Adipose tissue (tissue), 3 donors: ENCODE results near the gene TAS2R60. TPM values are rescaled to one million over a fixed set of nuclear protein-coding genes. Genes with fewer than 3 reads are reported as not detected.
"Not testable (repeated sequence)": the region's sequence is repeated elsewhere in the genome, so short reads cannot be mapped to it uniquely, and the experiment has no call there.

ENCODE experiments used
- H3K27ac ChIP-seq: one replicate; pipeline ENCODE4 v1.5.1; 2013; ENCODE audit warnings: low read depth, low read length
- WGBS, 3 donors: extraction: QIAGEN DNeasy Blood & Tissue Kit; methylation state at CpG; one replicate each; pipeline ENCODE4 v1.1.7; 2013; 5-methylcytosine and 5-hydroxymethylcytosine counted together
- polyA plus RNA-seq, 3 donors: library from polyadenylated mRNA; stranded (reverse); fragments of 200-250 nt; gene quantifications; one replicate each; pipeline ENCODE4 v1.2.3, GENCODE V29; 2013
- donor health status: healthy with polysubstance abuse.
- donor health status: Bipolar disorder and iron deficiency.
- donor health status: healthy.

The TAS2R60 gene
- polyA plus RNA-seq, 3 donors: not detected

DNA sequence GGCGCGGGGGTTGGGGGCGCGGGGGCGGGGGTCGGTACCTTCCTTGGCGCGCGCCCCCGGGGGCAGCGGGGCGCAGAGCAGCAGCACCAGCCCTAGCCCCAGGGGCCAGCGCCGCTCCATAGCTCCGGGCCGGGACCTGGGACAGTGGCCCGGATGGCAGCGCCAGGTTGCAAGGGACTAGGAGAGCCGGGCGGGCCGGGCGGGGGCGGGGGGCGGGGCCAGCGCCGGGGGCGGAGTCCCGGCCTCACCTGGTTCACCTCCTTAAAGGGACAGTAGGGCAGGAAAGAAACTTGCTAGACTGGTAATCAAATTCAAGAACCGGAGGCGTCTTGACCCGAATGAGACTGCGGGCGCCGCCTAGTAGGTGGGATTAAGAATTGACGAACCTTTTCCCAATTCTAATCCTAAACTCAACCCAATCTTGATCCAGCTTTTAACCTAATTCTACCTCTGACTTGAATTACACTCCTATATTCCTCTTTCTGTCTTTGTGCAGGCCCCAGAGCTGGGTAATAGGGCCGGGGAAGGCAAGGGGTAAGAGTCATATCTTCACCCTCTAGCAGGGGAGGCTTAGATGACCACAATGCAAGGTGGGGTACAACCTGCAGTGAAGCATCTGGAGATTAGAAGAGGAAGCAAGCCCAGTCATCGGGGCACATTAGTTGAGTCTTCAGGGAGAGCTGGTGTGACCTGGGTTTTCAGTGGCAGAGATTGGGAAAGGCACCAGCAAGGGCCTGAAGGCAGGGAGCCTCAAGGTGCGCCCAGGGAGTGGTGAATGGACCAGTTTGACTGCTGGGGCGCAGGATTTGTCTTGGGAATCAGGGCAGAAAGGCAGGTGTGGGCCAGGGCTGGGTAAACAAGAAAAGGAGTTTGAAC is 34.3 kb upstream of the TAS2R60 start, which contains the start of gene EPHA1:
Gene EPHA1 (minus strand): TSS at position 171 of the 876 bp plus-strand sequence. CDS start 51 bp downstream, at position 120.
- 4 to 16% (median 13%) methylated on average over 25 to 38 of the region's 39 CpGs for WGBS, 3 donors
- no peak within 1 kb of the TSS for H3K27ac ChIP-seq

DNA sequence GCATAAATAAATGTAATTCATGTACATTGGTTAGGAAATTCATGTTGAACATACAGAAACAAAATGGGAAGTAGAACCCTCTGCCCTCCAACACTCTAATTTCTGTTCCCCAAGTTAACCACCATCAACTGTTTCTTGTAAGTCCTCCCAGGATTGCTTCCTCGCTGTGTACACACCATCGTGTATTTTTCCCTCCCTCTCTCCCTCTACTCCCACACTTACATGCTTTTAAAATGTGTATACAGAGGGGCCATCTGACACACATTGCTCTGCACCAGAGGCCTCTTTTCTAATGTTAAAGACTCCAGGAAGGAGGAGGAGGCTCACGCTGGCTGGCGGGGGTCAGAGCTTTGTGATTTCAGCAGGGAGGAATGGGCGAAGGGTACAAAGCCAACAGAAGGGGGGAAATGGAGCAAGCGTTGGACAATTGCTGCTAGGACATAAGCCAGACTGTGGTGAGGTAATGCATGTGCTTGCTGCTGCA is 32.7 kb upstream of the TAS2R60 start:
- WGBS, 3 donors: 13 to 55% (median 25%) methylated on average over 6 of the region's 6 CpGs
- no peak overlapping the region for H3K27ac ChIP-seq

DNA sequence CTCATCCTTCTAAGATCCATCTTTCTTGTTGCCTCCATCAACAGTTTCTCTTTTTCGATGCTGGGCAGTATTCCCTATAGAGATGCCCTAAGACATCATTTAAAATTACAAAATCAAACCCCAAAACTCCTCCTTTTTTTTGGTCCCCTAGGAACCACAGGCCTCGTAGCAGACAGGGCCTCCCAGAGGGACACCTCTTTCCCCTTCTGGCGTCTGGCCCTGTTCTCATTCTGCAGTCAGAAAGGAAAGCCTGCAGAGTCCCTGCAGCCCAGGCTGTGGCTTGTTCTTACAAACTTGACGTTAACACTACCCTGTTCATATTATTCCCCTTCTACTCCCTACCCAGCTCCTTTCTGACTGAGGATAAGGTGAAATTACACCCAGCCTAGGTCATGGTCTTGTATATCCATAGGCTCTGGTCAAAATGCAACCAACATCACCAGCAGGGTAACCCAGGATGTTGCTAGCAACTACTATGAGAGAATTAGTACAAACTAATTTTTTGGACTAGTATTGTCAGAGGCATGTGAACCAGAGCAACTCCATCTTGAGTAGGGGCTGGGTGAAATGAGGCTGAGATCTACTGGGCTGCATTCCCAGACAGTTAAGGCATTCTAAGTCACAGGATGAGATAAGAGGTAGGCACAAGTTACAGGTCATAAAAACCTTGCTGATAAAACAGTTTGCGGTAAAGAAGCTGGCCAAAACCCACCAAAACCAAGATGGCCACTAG is 31.1 kb upstream of the TAS2R60 start:
- H3K27ac ChIP-seq: no peak overlapping the region
- 57 to 72% (median 57%) methylated on average over 5 of the region's 5 CpGs for WGBS, 3 donors

DNA sequence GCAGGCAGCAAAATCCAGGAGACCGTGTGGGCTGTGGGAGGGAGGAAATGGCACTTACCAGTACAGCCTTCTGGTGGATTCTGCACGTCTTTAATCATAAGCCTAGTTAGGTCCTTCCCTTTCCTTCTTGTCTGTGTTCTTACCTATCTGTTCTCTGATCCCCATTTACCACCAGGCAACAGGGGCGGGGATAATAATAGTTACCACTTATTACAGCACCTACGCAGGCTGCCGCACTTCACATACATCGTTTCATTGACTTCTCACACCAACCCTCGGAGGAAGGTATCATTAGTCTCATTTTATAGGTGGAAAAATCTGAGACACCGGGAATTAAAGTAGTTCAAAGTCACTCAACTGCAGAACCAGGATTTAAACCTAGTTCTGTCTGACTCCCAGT is 30.1 kb upstream of the TAS2R60 start:
- 87 to 94% (median 89%) methylated on average over 8 of the region's 8 CpGs for WGBS, 3 donors
- no peak overlapping the region for H3K27ac ChIP-seq

DNA sequence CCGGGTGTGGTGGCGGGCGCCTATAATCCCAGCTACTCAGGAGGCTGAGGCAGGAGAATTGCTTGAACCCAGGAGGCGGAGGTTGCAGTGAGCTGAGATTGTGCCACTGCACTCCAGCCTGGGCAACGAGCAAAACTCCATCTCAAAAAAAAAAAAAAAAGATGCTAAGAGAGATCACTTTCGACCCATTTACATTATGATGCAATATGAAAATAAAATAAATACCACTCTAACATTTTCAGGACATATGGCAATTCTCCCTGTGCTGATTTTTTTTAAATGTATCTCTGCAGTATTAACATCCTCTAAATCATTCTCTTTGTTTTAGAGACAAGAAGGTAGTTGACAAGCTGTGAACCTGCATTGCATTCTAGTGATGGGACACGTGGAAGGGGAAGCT is 28.0 kb upstream of the TAS2R60 start:
- not testable (repeated sequence) for H3K27ac ChIP-seq
- 73 to 83% (median 77%) methylated on average over 7 of the region's 7 CpGs for WGBS, 3 donors

DNA sequence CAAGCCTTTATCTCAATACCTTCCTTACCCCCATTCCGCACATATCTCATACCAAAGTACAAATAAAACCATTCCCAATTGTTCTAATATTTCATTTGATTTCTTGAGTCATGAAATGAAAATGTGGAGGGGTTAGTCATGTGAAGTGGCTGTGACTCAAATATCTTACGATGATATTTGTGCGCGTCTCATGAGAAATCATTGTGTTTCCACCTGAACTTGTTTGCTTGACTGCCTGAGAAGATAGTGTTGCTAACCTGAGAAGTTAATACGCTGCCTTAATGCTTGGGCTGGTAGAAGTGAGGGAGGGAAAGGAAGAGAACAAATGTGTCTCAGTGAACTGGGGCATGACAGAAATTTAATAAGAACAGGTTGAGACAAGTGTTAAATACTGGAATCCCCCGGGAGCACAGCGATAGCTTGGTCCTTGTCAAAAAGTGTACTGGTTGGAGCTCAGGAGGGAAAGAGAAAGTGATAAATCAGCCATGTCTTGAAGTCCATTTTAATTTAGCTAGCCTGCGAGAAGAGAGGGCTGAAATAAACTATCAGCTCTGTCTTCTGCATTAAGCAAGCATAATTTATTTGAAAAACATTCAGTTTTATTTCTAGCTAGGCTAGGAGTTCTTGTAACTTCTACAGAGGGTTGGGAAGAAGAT is 27.4 kb upstream of the TAS2R60 start:
- no peak overlapping the region for H3K27ac ChIP-seq
- 67 to 78% (median 73%) methylated on average over 8 of the region's 8 CpGs for WGBS, 3 donors

DNA sequence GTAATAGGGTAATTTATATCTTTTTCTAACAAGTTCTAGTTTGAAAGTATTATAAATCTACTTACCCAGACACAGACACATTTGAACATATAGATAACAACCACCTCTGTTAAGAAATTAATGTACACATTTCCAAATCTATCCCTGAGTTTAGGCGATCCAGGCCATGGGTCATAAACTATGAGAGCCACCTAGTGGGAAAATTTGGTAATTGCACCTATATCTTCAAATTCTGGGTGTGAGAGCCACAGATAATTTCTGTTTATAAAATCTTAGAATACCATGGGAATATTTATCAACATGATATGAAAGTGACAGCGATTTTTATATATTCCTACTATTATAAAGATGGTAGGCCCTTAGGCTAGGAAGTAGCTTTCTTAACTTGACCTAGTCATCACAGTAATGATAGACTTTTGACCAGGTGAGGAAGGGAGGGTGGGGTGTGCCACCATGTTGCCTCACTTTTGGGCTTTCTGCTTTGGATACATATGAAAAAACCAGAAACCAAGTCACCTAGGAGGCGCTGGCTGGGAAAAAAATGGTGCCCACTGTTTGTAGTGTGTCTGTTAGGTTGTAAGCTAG is 26.6 kb upstream of the TAS2R60 start:
- 0 to 4% (median 2%) methylated on average over 3 of the region's 3 CpGs for WGBS, 3 donors
- H3K27ac ChIP-seq: no peak overlapping the region

DNA sequence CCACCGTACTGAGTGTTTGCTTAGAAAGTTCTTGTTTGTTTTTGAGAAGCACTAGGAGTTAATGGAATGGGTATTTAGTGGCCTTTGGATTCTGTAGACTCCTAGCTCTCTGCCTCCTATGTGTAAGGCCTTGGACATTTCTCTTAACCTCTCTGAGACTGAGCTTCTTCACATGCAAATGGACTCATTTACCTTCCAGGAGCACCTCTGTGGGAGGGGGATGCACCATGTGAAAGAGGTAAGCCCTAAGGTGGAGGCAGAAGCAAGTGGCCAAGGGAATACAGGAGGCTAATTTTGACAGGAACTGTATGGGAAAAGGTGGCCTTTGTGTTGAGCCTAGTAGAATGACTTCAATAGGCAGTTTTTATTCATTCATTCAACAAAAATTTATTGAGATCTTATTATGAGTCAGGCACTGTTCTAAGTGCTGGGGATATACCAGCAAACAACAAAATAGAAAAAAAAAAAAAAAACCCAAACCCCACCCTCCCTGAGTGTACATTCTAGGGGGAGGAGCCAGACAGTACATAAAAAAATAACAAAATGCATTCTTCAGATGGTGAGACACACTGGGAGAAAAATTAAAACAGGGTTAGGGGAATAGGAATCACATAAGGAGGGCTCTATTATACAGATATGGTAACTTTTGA is 25.4 kb upstream of the TAS2R60 start:
- WGBS, 3 donors: 21 to 38% (median 29%) methylated on average over 1 of the region's 1 CpG

DNA sequence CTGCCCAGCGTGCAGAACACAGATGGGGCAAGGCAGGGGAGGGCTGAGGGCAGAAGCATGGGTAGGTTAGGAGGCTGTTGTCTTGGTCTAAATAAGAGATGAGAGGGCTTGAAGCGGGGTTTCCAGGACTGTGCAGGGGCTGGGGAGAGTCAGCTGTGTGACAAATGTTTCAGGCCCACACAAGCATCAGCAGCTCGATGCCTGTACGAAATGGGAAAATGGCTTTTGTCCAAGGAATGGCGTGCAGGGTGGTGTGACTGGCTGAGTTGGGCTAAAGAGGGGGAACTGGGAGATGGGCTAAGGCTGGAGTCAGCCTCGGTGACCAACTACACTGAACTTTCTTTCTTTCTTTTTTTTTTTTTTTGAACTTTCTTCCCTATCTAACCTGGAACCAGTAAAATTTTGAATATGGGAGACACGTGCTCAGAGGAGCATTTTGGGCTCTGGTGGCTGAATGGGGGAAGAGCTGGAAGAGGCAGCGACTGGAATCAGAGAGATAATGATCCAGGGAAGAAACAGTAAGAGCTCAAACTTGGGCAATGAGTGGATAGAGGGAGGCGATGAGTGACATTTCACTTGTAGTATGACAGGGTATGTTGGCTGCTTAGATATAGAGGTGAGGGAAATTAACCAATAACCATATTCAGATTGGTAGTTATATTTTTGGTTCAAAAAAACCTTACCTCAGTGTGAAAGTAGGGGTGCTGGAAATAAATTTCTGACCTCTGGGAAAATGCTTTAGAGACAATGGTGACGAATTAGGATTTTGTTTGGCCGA is 24.4 kb upstream of the TAS2R60 start:
- no peak overlapping the region for H3K27ac ChIP-seq
- WGBS, 3 donors: 74 to 93% (median 87%) methylated on average over 11 of the region's 11 CpGs

More for the DNA sequence above, 25.4 kb upstream of the TAS2R60 start:
- H3K27ac ChIP-seq: no peak overlapping the region

DNA sequence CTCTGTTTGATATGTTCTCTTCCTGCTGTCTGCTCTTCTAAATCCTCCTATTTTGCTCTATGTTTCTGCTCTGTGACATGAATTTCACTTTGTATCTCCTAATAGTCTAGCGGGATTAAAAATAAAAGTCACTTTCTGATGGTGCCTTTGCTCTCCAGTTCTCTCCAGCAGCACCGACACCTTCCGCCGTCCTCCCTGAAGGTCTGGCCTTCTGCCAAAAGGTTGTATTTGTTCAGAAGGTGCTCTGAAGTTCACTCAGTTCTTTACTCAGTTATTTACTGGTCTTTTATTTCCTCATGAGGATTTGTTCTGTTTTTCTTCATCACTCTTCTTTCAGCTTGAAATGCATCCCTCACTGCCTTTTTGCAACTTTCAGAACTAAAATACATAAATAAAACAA is 23.4 kb upstream of the TAS2R60 start:
- H3K27ac ChIP-seq: no peak overlapping the region
- WGBS, 3 donors: 25 to 55% (median 45%) methylated on average over 4 of the region's 4 CpGs

DNA sequence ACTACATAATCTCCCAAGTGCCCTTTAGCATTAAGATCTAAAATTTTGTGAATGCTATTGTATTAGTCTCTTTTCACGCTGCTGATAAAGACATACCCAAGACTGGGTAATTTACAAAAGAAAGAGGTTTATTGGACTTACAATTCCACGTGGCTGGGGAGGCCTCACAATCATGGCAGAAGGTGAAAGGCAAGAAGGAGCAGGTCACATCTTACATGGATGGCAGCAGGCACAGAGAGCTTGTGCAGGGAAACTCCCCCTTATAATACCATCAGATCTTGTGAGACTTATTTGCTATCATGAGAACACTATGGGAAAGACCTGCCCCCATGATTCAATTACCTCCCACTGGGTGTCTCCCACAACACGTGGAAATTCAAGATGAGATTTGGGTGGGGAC is 22.6 kb upstream of the TAS2R60 start:
- H3K27ac ChIP-seq: not testable (repeated sequence)
- WGBS, 3 donors: 54 to 56% (median 56%) methylated on average over 3 of the region's 3 CpGs

DNA sequence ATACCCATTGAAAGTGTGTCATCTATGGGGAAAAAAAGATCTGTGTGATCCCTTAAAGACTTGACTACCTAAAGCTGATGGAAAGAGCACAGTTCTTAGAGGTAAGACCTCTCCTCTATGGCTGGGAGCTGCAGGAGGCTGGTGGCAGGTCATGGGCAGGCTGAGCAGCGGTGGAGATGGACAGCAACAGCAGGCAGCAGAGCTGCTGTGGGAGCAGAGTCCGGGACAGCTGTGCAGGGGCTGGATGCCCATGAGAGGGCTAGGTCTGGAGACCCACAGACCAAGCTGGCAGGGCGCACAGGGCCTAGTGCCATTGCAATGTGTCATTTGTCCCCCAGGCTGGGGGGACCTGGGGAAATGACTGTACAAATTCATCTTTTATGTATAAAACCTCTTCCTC is 21.2 kb upstream of the TAS2R60 start:
- 88 to 92% (median 89%) methylated on average over 3 of the region's 3 CpGs for WGBS, 3 donors
- no peak overlapping the region for H3K27ac ChIP-seq

DNA sequence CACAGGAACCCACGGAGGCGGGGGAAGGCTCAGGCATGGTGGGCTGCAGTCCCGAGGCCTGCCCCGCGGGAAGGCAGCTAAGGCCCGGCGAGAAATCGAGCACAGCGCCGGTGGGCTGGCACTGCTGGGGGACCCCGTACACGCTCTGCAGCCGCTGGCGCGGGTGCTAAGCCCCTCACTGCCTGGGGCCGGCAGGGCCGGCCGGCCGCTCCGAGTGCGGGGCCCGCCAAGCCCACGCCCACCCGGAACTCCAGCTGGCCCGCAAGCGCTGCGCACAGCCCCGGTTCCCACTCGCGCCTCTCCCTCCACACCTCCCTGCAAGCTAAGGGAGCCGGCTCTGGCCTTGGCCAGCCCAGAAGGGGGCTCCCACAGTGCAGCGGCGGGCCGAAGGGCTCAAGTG is 18.8 kb upstream of the TAS2R60 start:
- 89 to 98% (median 94%) methylated on average over 19 to 34 of the region's 34 CpGs for WGBS, 3 donors
- not testable (repeated sequence) for H3K27ac ChIP-seq

DNA sequence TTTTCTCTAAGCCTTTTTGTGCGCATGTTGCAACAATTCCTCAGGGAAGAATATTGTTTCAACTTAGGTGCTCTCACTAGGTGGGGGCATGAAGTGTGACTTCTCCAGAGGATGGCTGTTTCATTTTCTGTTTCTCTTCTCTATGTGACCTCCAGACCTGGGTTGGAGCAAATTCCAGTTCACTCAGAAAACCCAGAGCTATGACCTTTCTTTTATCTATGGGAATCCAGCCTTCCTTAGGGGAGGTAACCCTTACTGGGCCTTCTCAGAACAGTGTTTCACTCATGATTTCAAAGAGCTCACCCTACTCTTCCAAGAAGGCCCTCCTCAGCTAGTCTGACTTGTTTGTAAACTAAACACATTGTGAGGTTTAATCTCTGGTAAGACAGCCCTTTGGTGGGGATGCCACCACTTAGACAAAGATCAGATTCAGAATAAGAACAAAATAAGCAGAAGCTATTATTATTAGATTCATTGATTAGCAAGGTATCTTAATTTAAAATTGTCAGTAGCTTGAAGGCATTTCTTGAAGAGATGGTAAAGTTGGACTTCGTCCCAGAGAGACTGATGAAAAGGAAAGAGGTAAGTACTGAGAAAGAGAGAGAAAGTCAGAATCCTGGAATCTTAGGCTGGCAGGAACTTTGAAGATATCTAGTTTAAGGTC is 16.6 kb upstream of the TAS2R60 start:
- no peak overlapping the region for H3K27ac ChIP-seq
- 94 to 95% (median 95%) methylated on average over 2 of the region's 2 CpGs for WGBS, 3 donors

DNA sequence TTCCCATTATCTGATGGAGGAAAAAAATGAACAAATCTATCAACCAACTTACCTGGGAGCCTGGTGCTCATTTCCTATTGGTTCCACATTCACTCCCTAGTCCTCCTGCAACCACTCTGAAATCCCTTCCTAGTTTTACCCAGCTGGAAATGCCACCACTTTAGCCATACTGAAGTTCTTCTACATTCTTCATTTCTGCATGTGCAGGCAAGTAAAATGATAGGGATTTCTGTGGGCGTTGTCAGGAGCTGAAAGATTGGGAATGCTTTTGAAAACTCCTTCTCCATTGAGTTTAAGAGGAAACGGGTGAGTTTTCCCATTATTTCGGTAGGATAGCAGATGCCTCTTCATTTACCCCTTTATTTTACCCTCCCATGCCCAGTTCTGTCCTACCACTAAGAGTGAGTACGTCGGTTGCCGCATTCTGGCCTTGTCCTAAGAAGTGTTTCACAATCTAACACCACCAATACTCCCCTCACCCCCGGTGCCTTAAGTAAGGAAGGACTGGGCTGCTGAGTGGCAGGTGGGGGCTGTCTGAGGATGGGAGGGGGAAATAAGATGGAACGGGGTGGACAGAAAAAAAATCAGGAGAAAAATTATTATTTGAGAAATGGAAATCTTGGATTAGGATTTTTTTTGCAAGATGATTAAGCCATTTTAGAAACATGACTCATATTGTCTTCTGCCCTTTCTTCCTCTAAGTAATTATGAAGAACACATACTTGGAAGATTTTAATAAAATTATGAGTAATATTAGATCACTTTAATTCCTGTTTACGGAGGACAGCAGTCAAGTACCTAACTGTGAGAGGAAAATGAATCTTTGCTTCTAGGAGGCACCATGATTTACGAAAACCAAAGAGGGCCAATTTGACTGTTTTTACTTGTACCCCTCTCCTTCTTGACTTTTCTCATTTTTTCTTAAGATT is 13.2 kb upstream of the TAS2R60 start:
- no peak overlapping the region for H3K27ac ChIP-seq
- WGBS, 3 donors: 66 to 79% (median 71%) methylated on average over 10 of the region's 10 CpGs

DNA sequence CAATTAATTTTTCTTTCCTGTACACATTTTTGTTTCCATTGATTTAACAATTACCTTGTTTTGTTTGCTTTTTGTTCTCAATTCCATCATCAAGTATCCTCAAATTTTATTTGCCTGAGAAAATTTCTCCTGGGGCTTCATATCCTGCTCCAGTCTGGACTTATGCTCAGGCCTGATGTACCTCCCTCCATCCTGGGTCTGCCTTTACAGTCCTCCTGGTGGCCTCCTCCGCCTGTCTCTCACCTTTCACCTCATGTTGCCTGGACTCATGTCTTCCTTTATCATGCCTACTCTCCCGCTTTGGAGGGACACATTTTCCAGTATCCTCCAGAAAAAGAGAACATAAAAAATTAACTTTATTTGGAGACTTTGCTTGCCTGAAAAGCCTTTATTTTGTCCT is 12.1 kb upstream of the TAS2R60 start:
- WGBS, 3 donors: 45 to 73% (median 45%) methylated on average over 2 of the region's 2 CpGs
- H3K27ac ChIP-seq: no peak overlapping the region
